GM23338 (cell line): ENCODE measurements around the gene NPY2R. TPM values are rescaled to one million over a fixed set of nuclear protein-coding genes. Genes with fewer than 3 reads are reported as not detected.

Source experiments
- ATAC-seq: fragments of 200-7000 bp; cut with Tn5 transposase; 3 replicates; pipeline ENCODE4 v1.9.1; 2020
- DNase-seq: peaks from one replicate; pipeline ENCODE4 v3.0.0-alpha.2; 2015; ENCODE audit warnings: low spot score
- H2AFZ ChIP-seq: fragments of 200-600 bp; sonication (generic); 2 replicates; pipeline ENCODE4 v1.8.0; 2016; ENCODE audit warnings: antibody characterized with exemption, mild to moderate bottlenecking, moderate library complexity
- H3F3A ChIP-seq: fragments of 200-600 bp; sonication (generic); replicated peaks from 2 replicates; pipeline ENCODE4 v1.8.0; 2017; ENCODE audit warnings: antibody characterized with exemption, mixed run types, low read depth
- H3K27ac ChIP-seq: fragments of 200-600 bp; sonication (generic); 2 replicates; pipeline ENCODE4 v1.6.1; 2016; ENCODE audit warnings: low read depth
- H3K27me3 ChIP-seq: fragments of 200-600 bp; sonication (generic); 2 replicates; pipeline ENCODE4 v1.8.0; 2016; ENCODE audit warnings: mild to moderate bottlenecking, mixed run types, moderate library complexity; ENCODE audit not compliant: insufficient read depth
- H3K36me3 ChIP-seq: fragments of 200-600 bp; sonication (generic); 2 replicates; pipeline ENCODE4 v1.8.0; 2016; ENCODE audit warnings: mild to moderate bottlenecking; ENCODE audit not compliant: insufficient read depth
- H3K4me1 ChIP-seq: fragments of 200-600 bp; sonication (generic); 2 replicates; pipeline ENCODE4 v1.8.0; 2016; ENCODE audit warnings: mild to moderate bottlenecking, moderate library complexity; ENCODE audit not compliant: insufficient read depth
- H3K4me2 ChIP-seq: fragments of 200-600 bp; sonication (generic); 2 replicates; pipeline ENCODE4 v1.7.1; 2017; ENCODE audit warnings: mixed run types
- H3K4me3 ChIP-seq: fragments of 200-600 bp; sonication (generic); 2 replicates; pipeline ENCODE4 v1.6.1; 2016; ENCODE audit warnings: mixed run types
- H3K79me2 ChIP-seq: fragments of 200-600 bp; sonication (generic); replicated peaks from 2 replicates; pipeline ENCODE4 v1.8.0; 2017; ENCODE audit warnings: mild to moderate bottlenecking; ENCODE audit not compliant: insufficient read depth
- H3K9me2 ChIP-seq: fragments of 200-600 bp; sonication (generic); 2 replicates; pipeline ENCODE4 v1.8.0; 2017; ENCODE audit not compliant: insufficient read depth
- H4K20me1 ChIP-seq: fragments of 200-600 bp; sonication (generic); replicated peaks from 2 replicates; pipeline ENCODE4 v1.8.0; 2017; ENCODE audit warnings: mild to moderate bottlenecking; ENCODE audit not compliant: insufficient read depth
- H3K27ac Mint-ChIP-seq: 2 replicates; pipeline ENCODE4 v1.8.0; 2020; ENCODE audit warnings: inconsistent platforms, mild to moderate bottlenecking, moderate library complexity, mixed read lengths
- H3K27me3 Mint-ChIP-seq: 3 replicates; pipeline ENCODE4 v1.8.0; 2022; ENCODE audit warnings: low read depth, mild to moderate bottlenecking, moderate library complexity, mixed read lengths, inconsistent platforms; ENCODE audit not compliant: insufficient read depth, poor library complexity
- H3K36me3 Mint-ChIP-seq: 3 replicates; pipeline ENCODE4 v1.8.0; 2021; ENCODE audit warnings: low read depth, mild to moderate bottlenecking, inconsistent platforms, moderate library complexity, mixed read lengths
- H3K4me1 Mint-ChIP-seq: 3 replicates; pipeline ENCODE4 v1.8.0; 2020; ENCODE audit warnings: mild to moderate bottlenecking, inconsistent platforms, mixed read lengths
- H3K4me3 Mint-ChIP-seq: 3 replicates; pipeline ENCODE4 v1.8.0; 2021; ENCODE audit warnings: moderate library complexity, mild to moderate bottlenecking, inconsistent platforms, mixed read lengths
- H3K9me3 Mint-ChIP-seq: 3 replicates; pipeline ENCODE4 v1.8.0; 2020; ENCODE audit warnings: moderate library complexity, mild to moderate bottlenecking, inconsistent platforms, mixed read lengths
- CREB1 ChIP-seq: fragments of 250-450 bp; sonication (Bioruptor Pico); IDR thresholded peaks from 2 replicates; pipeline ENCODE4 v1.5.0; 2020; ENCODE audit warnings: low read depth, mild to moderate bottlenecking, moderate library complexity
- CTCF ChIP-seq, 2 experiments: fragments of 200-600 bp in 1 of 2; sonication (generic) in 1 of 2; conservative IDR thresholded peaks; 2 replicates each; pipeline versions ENCODE4 v1.5.1 to v1.6.1; 2016 to 2017; ENCODE audit warnings: antibody characterized with exemption in 2 of 2, low read depth in 2 of 2, mild to moderate bottlenecking in 2 of 2, moderate library complexity in 1 of 2
- ETS1 ChIP-seq: IDR thresholded peaks from 2 replicates; pipeline ENCODE4 v1.6.1; 2016; ENCODE audit warnings: antibody characterized with exemption
- EZH2 ChIP-seq: fragments of 200-600 bp; sonication (generic); IDR thresholded peaks from one replicate; pipeline ENCODE4 v1.8.0; 2017; ENCODE audit warnings: antibody characterized with exemption, mild to moderate bottlenecking, low read depth; ENCODE audit not compliant: unreplicated experiment
- JUNB ChIP-seq: IDR thresholded peaks from one replicate; pipeline ENCODE4 v1.6.1; 2016; ENCODE audit warnings: antibody characterized with exemption; ENCODE audit not compliant: unreplicated experiment
- NANOG ChIP-seq: IDR thresholded peaks from 2 replicates; pipeline ENCODE4 v1.6.1; 2016; ENCODE audit warnings: antibody characterized with exemption, borderline replicate concordance
- POLR2AphosphoS5 ChIP-seq: IDR thresholded peaks from 2 replicates; pipeline ENCODE4 v1.6.1; 2016; ENCODE audit warnings: antibody characterized with exemption, low read depth
- STAT1 ChIP-seq: IDR thresholded peaks from one replicate; pipeline ENCODE4 v1.6.1; 2016; ENCODE audit warnings: antibody characterized with exemption; ENCODE audit not compliant: unreplicated experiment
- ZNF114 ChIP-seq: fragments of 250-450 bp; sonication (Bioruptor Pico); IDR thresholded peaks from 2 replicates; pipeline ENCODE4 v1.5.0; 2020; ENCODE audit warnings: mild to moderate bottlenecking, moderate library complexity
- ZNF462 ChIP-seq: fragments of 250-450 bp; sonication (Bioruptor Pico); IDR thresholded peaks from 2 replicates; pipeline ENCODE4 v1.5.0; 2020; ENCODE audit warnings: mild to moderate bottlenecking, moderate library complexity
- polyA plus RNA-seq: library from polyadenylated mRNA; unstranded; fragments of >200 nt; fragmentation: Nextera tagmentation; extraction: Ambion mirVana; gene quantifications from 2 replicates; pipeline ENCODE4 v1.2.1, GENCODE V29; 2016
- total RNA-seq: library from RNA; depleted of rRNA; stranded (reverse); fragments of >200 nt; shearing (Covaris generic); gene quantifications from 2 replicates; pipeline ENCODE4 v1.2.3, GENCODE V29; 2014

NPY2R gene
- total and polyA plus RNA-seq, 2 experiments from 2014 or later = 0.26 to 0.59 TPM

- no peak for TF ChIP-seq ETS1
- TF ChIP-seq EZH2 = peak; percentile 28
- no peak for TF ChIP-seq POLR2AphosphoS5
- TF ChIP-seq STAT1 = no peak
- no peak for TF ChIP-seq ZNF114 (CRISPR knock-in tag)
- no peak for TF ChIP-seq CREB1
- no peak for TF ChIP-seq NANOG
- TF ChIP-seq CTCF (conservative IDR thresholded peaks at IDR 0.05; ENCODE audit: low read depth in 2 of 2) = peak; percentile 44 to 46
- TF ChIP-seq JUNB = no peak
- no peak for TF ChIP-seq ZNF462 (CRISPR knock-in tag)
- no peaks in the 10 kb centered on the region for H3K36me3 Mint-ChIP-seq
- peaks cover 46% of the 10 kb centered on the region for H3K4me1 Mint-ChIP-seq
- no peaks in the 10 kb centered on the region for H3K9me3 Mint-ChIP-seq
- peak; percentile 77 for ATAC-seq
- Histone ChIP-seq H2AFZ (peak overlapping the region; percentile 94), H3K4me3 (peak overlapping the region; percentile 72), H3K27me3 (peaks cover 49% of the 10 kb centered on the region), H3K36me3 (no peaks in the 10 kb centered on the region), H3K27ac (no peak overlapping the region), H4K20me1 (no peaks in the 10 kb centered on the region), H3K4me1 (peaks cover 33% of the 10 kb centered on the region), H3K4me2 (peak overlapping the region; percentile 86), H3K79me2 (no peaks in the 10 kb centered on the region), H3F3A (no peaks in the 10 kb centered on the region), H3K9me2 (no peaks in the 10 kb centered on the region)
- peak overlapping the region; percentile 83 for H3K4me3 Mint-ChIP-seq
- no peak overlapping the region for H3K27ac Mint-ChIP-seq
- peaks cover 32% of the 10 kb centered on the region for H3K27me3 Mint-ChIP-seq
- peak; percentile 76 for DNase-seq
Measured at GRCh38 chr4:155207534-155208257, 740 bp upstream of the NPY2R start.
